ENCODE results near the gene COX17. TPM values are rescaled to one million over a fixed set of nuclear protein-coding genes. Genes with fewer than 3 reads are reported as not detected.

Gene COX17
- total and polyA plus RNA-seq, 2 donors (not counting 3 experiments of a cell fraction or from before 2014, with no cell fraction given), result 19.8 to 37.6 TPM

DNA sequence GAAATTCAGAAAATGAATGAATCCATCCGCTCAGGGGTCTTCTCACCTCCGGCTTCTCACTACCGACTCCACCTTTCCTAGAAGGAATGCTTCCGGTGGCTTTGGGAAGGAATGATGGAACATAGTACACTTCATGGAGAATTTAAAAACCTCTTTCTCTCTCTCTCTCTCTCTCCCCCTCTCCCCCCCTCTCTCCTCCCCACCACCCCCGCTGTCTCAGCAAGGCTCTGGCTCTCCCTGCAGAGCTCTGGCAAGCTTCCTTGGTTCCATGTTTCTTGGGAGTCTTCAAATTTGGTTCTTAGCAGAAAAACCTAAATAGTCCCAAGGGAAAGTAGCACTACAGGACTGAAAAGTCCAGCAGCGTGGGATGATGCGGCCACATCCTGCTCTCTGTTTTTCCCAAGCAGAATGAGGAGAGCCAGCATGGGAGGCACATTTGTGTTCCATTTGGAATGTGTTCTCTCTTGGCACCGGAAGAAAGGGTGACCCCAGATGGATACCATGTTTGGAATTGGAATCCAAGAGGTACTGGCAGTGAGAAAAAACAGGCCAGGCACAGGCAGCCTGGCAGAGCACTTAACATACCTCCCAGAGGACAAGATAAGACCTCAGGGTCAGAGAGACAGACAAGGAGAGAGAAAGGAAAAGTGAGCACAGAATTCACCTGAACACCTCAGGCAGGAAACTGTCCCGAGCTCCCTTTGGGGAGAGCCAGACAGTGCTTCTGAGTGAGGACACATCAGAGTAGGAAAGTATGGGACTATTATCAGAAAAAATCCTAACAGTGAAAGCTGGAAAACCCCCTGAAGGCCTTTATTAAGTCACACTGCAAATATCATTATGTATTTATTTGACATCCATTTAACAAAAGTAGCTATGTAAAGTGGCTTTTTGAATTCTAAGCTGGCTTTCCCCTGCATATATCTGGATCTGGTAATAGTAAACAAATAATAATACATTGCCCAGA lies 16.4 kb downstream of the COX17 start, which contains the start of gene POPDC2:
Gene POPDC2 (minus strand): TSS at position 116 of the 967 bp plus-strand sequence. CDS start 166 bp downstream, outside the sequence.
- Histone ChIP-seq H3K36me3 (ENCODE audit: control insufficient read depth in 2 of 2, extremely low read depth in 1 of 2, insufficient read depth in 2 of 2, low read length in 2 of 2) (no peaks in the 10 kb centered on the region), H3K4me2 (ENCODE audit: insufficient read depth, low read length) (no peak within 1 kb of the TSS), H3K9ac (replicated peaks; ENCODE audit: extremely low read depth, insufficient read depth, low read length) (no peak within 1 kb of the TSS), H2AFZ (ENCODE audit: low read depth, low read length) (no peak within 1 kb of the TSS), H3K27ac (ENCODE audit: insufficient read depth, low read depth, low read length) (no peak within 1 kb of the TSS), H3K9me1 (replicated peaks; ENCODE audit: control insufficient read depth, extremely low read depth, insufficient read depth, low read length) (no peaks in the 10 kb centered on the region), H3K79me2 (ENCODE audit: control insufficient read depth, insufficient read depth, low read length) (no peaks in the 10 kb centered on the region), H3K4me1 (ENCODE audit: control insufficient read depth, extremely low read depth, insufficient read depth, low read length) (no peaks in the 10 kb centered on the region), H4K20me1 (replicated peaks; ENCODE audit: control insufficient read depth, extremely low read depth, insufficient read depth, low read length) (no peaks in the 10 kb centered on the region), H3K27me3 (ENCODE audit: control insufficient read depth in 2 of 2, insufficient read depth in 2 of 2, low read length in 2 of 2) (peaks cover 0 to 4% of the 10 kb centered on the region in 2 experiments), H3K4me3 (replicated peaks in 1 of 3; ENCODE audit: insufficient read depth in 1 of 3, low read depth in 1 of 3, low read length in 3 of 3) (no peak within 1 kb of the TSS), H3K9me3 (replicated peaks; ENCODE audit: control insufficient read depth, insufficient read depth, low read length) (no peaks in the 10 kb centered on the region)
- CTCF ChIA-PET, result no interaction called here
- POLR2A ChIA-PET, result interaction anchor here (0.6 kb wide), 1 partner anchor 16 kb away, joined by 4 read pairs; the partner anchor contains the start of gene COX17
- TF ChIP-seq GATA2 (IDR thresholded peaks at IDR 0.05; ENCODE audit: insufficient read depth, insufficient read length, low read depth, low read length), result no peak
- TF ChIP-seq, protein P1, sequence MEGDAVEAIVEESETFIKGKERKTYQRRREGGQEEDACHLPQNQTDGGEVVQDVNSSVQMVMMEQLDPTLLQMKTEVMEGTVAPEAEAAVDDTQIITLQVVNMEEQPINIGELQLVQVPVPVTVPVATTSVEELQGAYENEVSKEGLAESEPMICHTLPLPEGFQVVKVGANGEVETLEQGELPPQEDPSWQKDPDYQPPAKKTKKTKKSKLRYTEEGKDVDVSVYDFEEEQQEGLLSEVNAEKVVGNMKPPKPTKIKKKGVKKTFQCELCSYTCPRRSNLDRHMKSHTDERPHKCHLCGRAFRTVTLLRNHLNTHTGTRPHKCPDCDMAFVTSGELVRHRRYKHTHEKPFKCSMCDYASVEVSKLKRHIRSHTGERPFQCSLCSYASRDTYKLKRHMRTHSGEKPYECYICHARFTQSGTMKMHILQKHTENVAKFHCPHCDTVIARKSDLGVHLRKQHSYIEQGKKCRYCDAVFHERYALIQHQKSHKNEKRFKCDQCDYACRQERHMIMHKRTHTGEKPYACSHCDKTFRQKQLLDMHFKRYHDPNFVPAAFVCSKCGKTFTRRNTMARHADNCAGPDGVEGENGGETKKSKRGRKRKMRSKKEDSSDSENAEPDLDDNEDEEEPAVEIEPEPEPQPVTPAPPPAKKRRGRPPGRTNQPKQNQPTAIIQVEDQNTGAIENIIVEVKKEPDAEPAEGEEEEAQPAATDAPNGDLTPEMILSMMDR (IDR thresholded peaks at IDR 0.05; ENCODE audit: extremely low read depth in 1 of 2, insufficient read depth in 1 of 2, low read depth in 1 of 2, low read length in 2 of 2), result no peak
- no peak for TF ChIP-seq EZH2 (IDR thresholded peaks at IDR 0.05; ENCODE audit: borderline replicate concordance, low read depth, low read length, severe bottlenecking)
- no peak for TF ChIP-seq JUN (IDR thresholded peaks at IDR 0.05; ENCODE audit: borderline replicate concordance, insufficient read depth, insufficient read length, low read depth)
- no peak for TF ChIP-seq POLR2A (IDR thresholded peaks at IDR 0.05; ENCODE audit: low read depth, low read length)
- TF ChIP-seq POLR2AphosphoS5 (IDR thresholded peaks at IDR 0.05; ENCODE audit: insufficient read depth, low read depth, low read length), result no peak
- TF ChIP-seq FOS (IDR thresholded peaks at IDR 0.05; ENCODE audit: borderline replicate concordance, insufficient read depth, low read length), result no peak
- TF ChIP-seq, protein P2, sequence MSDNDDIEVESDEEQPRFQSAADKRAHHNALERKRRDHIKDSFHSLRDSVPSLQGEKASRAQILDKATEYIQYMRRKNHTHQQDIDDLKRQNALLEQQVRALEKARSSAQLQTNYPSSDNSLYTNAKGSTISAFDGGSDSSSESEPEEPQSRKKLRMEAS (IDR thresholded peaks at IDR 0.05; ENCODE audit: insufficient read depth, insufficient read length), result no peak
- no peak for TF ChIP-seq MYC (IDR thresholded peaks at IDR 0.05; ENCODE audit: low read depth, low read length)
- no peak for FAIRE-seq
- BruUV-seq (replicated peaks), result no TSS peak
- no peak for DNase-seq (ENCODE audit: low read depth, low spot score)
- dilution Hi-C loops (cut with MboI; ENCODE audit: extremely low pct_ligation_motif_present, low sequenced_read_pairs) (no loop called here), intact Hi-C loops (cut with micrococcal nuclease) (no loop called here)
